HepG2 (cell line): ENCODE measurements around the gene VCPKMT. TPM values are rescaled to one million over a fixed set of nuclear protein-coding genes. Genes with fewer than 3 reads are reported as not detected.

Source experiments
- CBX5 ChIP-seq: sonication (generic); formaldehyde crosslinking; IDR thresholded peaks from 2 replicates; pipeline ENCODE4 v1.4.0; 2020; ENCODE audit warnings: missing genetic modification reagents, borderline replicate concordance
- HNF4A ChIP-seq: sonication (generic); formaldehyde crosslinking; IDR thresholded peaks from 2 replicates; pipeline ENCODE4 v1.4.0; 2020; ENCODE audit warnings: missing genetic modification reagents
- HOXA7 ChIP-seq: sonication (generic); formaldehyde crosslinking; IDR thresholded peaks from 2 replicates; pipeline ENCODE4 v1.8.1; 2022; ENCODE audit warnings: mild to moderate bottlenecking, missing genetic modification reagents, moderate library complexity
- IKZF1 ChIP-seq: fragments of 450-650 bp; IDR thresholded peaks from 2 replicates; pipeline ENCODE4 v1.7.1; 2016
- IRX3 ChIP-seq: sonication (generic); formaldehyde crosslinking; IDR thresholded peaks from 2 replicates; pipeline ENCODE4 v1.8.1; 2023; ENCODE audit warnings: mild to moderate bottlenecking, low read depth, missing genetic modification reagents, borderline replicate concordance
- MXI1 ChIP-seq: IDR thresholded peaks from 3 replicates; pipeline ENCODE4 v1.6.1; 2012; ENCODE audit warnings: low read depth, low read length, inconsistent platforms, borderline replicate concordance
- POGZ ChIP-seq: sonication (generic); formaldehyde crosslinking; IDR thresholded peaks from 2 replicates; pipeline ENCODE4 v1.4.0; 2020; ENCODE audit warnings: mild to moderate bottlenecking, missing genetic modification reagents
- RNF2 ChIP-seq: fragments of 450-650 bp; conservative IDR thresholded peaks from 2 replicates; pipeline ENCODE4 v1.6.1; 2016; ENCODE audit warnings: low read depth
- TCF12 ChIP-seq, 2 experiments: fragments of 450-650 bp in 1 of 2; sonication (generic) in 1 of 2; formaldehyde crosslinking in 1 of 2; IDR thresholded peaks; 2 replicates each; pipeline versions ENCODE4 v1.6.1 to v1.8.0; 2017 to 2022; ENCODE audit warnings: antibody characterized with exemption in 1 of 2, mild to moderate bottlenecking in 1 of 2, missing genetic modification reagents in 1 of 2, moderate library complexity in 1 of 2
- THRA ChIP-seq: sonication (generic); formaldehyde crosslinking; IDR thresholded peaks from 2 replicates; pipeline ENCODE4 v1.4.0; 2020; ENCODE audit warnings: missing genetic modification reagents, borderline replicate concordance
- TRIM22 ChIP-seq: fragments of 450-650 bp; IDR thresholded peaks from 2 replicates; pipeline ENCODE4 v1.6.1; 2017
- ZBTB21 ChIP-seq: sonication (generic); formaldehyde crosslinking; IDR thresholded peaks from 2 replicates; pipeline ENCODE4 v1.4.0; 2020; ENCODE audit warnings: missing genetic modification reagents
- ZNF232 ChIP-seq: sonication (generic); formaldehyde crosslinking; IDR thresholded peaks from 2 replicates; pipeline ENCODE4 v1.4.0; 2020; ENCODE audit warnings: missing genetic modification reagents, borderline replicate concordance
- ZNF260 ChIP-seq: sonication (generic); formaldehyde crosslinking; IDR thresholded peaks from 2 replicates; pipeline ENCODE4 v1.4.0; 2020; ENCODE audit warnings: missing genetic modification reagents, low read depth, mild to moderate bottlenecking, borderline replicate concordance
- ZNF558 ChIP-seq: sonication (generic); formaldehyde crosslinking; IDR thresholded peaks from 2 replicates; pipeline ENCODE4 v1.9.0; 2022; ENCODE audit warnings: mild to moderate bottlenecking, missing genetic modification reagents, borderline replicate concordance
- ZNF652 ChIP-seq: IDR thresholded peaks from 2 replicates; pipeline ENCODE4 v1.6.1; 2016; ENCODE audit warnings: low read depth, borderline replicate concordance
- polyA plus RNA-seq, 8 experiments: library from polyadenylated mRNA; depleted of rRNA in 3 of 8; stranded (reverse) in 7 of 8; unstranded in 1 of 8; fragments of >200 nt; fragmentation: Illumina TruSeq in 4 of 8; extraction: Trizol in 4 of 8; gene quantifications; 2 replicates each; pipeline versions ENCODE4 v1.2.1 to v1.2.3, GENCODE V29; 2011 to 2016; ENCODE audit warnings: low read depth in 4 of 8, missing spikeins in 1 of 8, mixed read lengths in 1 of 8; ENCODE audit not compliant: insufficient read depth in 1 of 8
- total RNA-seq, 5 experiments: library from RNA; depleted of rRNA; stranded (reverse); fragments of >200 nt; fragmentation: Illumina TruSeq; extraction: Trizol; gene quantifications; 2 replicates each; pipeline ENCODE4 v1.2.3, GENCODE V29; 2016; ENCODE audit warnings: low read depth in 1 of 5
- TF ChIP-seq, protein P1 (sequence below): IDR thresholded peaks from 2 replicates; pipeline ENCODE4 v1.6.1; 2016; ENCODE audit warnings: missing genetic modification reagents, missing compliant biosample characterization
- TF ChIP-seq, protein P2 (sequence below): sonication (generic); formaldehyde crosslinking; IDR thresholded peaks from 2 replicates; pipeline ENCODE4; 2020; ENCODE audit warnings: missing genetic modification reagents, mild to moderate bottlenecking, borderline replicate concordance
- TF ChIP-seq, protein P3 (sequence below): sonication (generic); formaldehyde crosslinking; IDR thresholded peaks from 2 replicates; pipeline ENCODE4 v1.4.0; 2020; ENCODE audit warnings: missing genetic modification reagents

The VCPKMT gene
- total and polyA plus RNA-seq, 2 of the 13 experiments (the other 11 are each of a cell fraction or from before 2014, with no cell fraction given), result 3.9 to 5.4 TPM

GRCh38 chr14:50116181-50116956 is at the start of gene VCPKMT (continued):
- TF ChIP-seq TRIM22 (no peak), RNF2 (peak; percentile 62; the same call in 1 of the 2 replicates), IKZF1 (no peak), POGZ (CRISPR knock-in tag) (peak; percentile 96), ZNF558 (CRISPR knock-in tag) (no peak; the same call in 1 of the 2 replicates), HOXA7 (CRISPR knock-in tag) (no peak), ZNF260 (no peak), HNF4A (CRISPR knock-in tag) (no peak), THRA (CRISPR knock-in tag) (peak; percentile 46; the same call in 1 of the 2 replicates), IRX3 (CRISPR knock-in tag) (no peak), MXI1 (peak; percentile 85; the same call in 2 of the 3 replicates), ZNF652 (CRISPR knock-in tag) (no peak), TCF12 (IDR thresholded peaks at IDR 0.05) (no peak), TCF12 (CRISPR knock-in tag; IDR thresholded peaks at IDR 0.05) (no peak), CBX5 (CRISPR knock-in tag) (peak; percentile 93), ZNF232 (no peak; the same call in none of the 2 replicates), ZBTB21 (0 out of 2 replicates have a peak, but pooled peaks have one; percentile 34)
- TF ChIP-seq, protein P1, sequence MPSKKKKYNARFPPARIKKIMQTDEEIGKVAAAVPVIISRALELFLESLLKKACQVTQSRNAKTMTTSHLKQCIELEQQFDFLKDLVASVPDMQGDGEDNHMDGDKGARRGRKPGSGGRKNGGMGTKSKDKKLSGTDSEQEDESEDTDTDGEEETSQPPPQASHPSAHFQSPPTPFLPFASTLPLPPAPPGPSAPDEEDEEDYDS, result peak; percentile 92
- TF ChIP-seq, protein P2, sequence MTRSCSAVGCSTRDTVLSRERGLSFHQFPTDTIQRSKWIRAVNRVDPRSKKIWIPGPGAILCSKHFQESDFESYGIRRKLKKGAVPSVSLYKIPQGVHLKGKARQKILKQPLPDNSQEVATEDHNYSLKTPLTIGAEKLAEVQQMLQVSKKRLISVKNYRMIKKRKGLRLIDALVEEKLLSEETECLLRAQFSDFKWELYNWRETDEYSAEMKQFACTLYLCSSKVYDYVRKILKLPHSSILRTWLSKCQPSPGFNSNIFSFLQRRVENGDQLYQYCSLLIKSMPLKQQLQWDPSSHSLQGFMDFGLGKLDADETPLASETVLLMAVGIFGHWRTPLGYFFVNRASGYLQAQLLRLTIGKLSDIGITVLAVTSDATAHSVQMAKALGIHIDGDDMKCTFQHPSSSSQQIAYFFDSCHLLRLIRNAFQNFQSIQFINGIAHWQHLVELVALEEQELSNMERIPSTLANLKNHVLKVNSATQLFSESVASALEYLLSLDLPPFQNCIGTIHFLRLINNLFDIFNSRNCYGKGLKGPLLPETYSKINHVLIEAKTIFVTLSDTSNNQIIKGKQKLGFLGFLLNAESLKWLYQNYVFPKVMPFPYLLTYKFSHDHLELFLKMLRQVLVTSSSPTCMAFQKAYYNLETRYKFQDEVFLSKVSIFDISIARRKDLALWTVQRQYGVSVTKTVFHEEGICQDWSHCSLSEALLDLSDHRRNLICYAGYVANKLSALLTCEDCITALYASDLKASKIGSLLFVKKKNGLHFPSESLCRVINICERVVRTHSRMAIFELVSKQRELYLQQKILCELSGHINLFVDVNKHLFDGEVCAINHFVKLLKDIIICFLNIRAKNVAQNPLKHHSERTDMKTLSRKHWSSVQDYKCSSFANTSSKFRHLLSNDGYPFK (CRISPR knock-in tag), result peak; percentile 85
- TF ChIP-seq, protein P3, sequence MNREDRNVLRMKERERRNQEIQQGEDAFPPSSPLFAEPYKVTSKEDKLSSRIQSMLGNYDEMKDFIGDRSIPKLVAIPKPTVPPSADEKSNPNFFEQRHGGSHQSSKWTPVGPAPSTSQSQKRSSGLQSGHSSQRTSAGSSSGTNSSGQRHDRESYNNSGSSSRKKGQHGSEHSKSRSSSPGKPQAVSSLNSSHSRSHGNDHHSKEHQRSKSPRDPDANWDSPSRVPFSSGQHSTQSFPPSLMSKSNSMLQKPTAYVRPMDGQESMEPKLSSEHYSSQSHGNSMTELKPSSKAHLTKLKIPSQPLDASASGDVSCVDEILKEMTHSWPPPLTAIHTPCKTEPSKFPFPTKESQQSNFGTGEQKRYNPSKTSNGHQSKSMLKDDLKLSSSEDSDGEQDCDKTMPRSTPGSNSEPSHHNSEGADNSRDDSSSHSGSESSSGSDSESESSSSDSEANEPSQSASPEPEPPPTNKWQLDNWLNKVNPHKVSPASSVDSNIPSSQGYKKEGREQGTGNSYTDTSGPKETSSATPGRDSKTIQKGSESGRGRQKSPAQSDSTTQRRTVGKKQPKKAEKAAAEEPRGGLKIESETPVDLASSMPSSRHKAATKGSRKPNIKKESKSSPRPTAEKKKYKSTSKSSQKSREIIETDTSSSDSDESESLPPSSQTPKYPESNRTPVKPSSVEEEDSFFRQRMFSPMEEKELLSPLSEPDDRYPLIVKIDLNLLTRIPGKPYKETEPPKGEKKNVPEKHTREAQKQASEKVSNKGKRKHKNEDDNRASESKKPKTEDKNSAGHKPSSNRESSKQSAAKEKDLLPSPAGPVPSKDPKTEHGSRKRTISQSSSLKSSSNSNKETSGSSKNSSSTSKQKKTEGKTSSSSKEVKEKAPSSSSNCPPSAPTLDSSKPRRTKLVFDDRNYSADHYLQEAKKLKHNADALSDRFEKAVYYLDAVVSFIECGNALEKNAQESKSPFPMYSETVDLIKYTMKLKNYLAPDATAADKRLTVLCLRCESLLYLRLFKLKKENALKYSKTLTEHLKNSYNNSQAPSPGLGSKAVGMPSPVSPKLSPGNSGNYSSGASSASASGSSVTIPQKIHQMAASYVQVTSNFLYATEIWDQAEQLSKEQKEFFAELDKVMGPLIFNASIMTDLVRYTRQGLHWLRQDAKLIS (CRISPR knock-in tag), result no peak
